GM12875 (cell line): Measurements from ENCODE around the gene ADGRF4.
"Not testable (repeated sequence)": the region's sequence is repeated elsewhere in the genome, so short reads cannot be mapped to it uniquely, and the experiment has no call there.

ENCODE experiments used
- H3K4me3 ChIP-seq: one replicate; pipeline ENCODE4 v1.5.1; 2011; ENCODE audit warnings: low read depth, low read length, control low read depth
- CTCF ChIP-seq: IDR thresholded peaks from 2 replicates; pipeline ENCODE4 v1.5.1; 2011; ENCODE audit warnings: low read depth, mild to moderate bottlenecking, control low read depth, inconsistent platforms, low read length, moderate library complexity, borderline replicate concordance; ENCODE audit not compliant: insufficient read depth

ADGRF4 gene

GRCh38 chr6:47743744-47744143 is 45.4 kb downstream of the ADGRF4 start:
- H3K4me3 ChIP-seq = no peak overlapping the region
- TF ChIP-seq CTCF = no peak

GRCh38 chr6:47745269-47745668 is 46.9 kb downstream of the ADGRF4 start:
- not testable (repeated sequence) for H3K4me3 ChIP-seq

GRCh38 chr6:47749757-47750156 is 51.4 kb downstream of the ADGRF4 start:
- no peak for TF ChIP-seq CTCF
- no peak overlapping the region for H3K4me3 ChIP-seq

GRCh38 chr6:47752801-47753200 is 54.4 kb downstream of the ADGRF4 start:
- H3K4me3 ChIP-seq = no peak overlapping the region
- no peak for TF ChIP-seq CTCF

- TF ChIP-seq CTCF = no peak
- H3K4me3 ChIP-seq = no peak overlapping the region
These were observed 61.0 kb downstream of the ADGRF4 start for GRCh38 chr6:47759364-47759763.

GRCh38 chr6:47762502-47762901 is 64.1 kb downstream of the ADGRF4 start:
- no peak for TF ChIP-seq CTCF
- H3K4me3 ChIP-seq = no peak overlapping the region

- TF ChIP-seq CTCF = no peak
- no peak overlapping the region for H3K4me3 ChIP-seq
These were observed 68.1 kb downstream of the ADGRF4 start for GRCh38 chr6:47766445-47766844.

GRCh38 chr6:47767102-47767501 is 68.7 kb downstream of the ADGRF4 start:
- no peak for TF ChIP-seq CTCF
- no peak overlapping the region for H3K4me3 ChIP-seq
